G401.6 (cell line): Measurements from ENCODE around the gene PACSIN2.
A peak's percentile ranks its signal among the peaks of the same experiment; 100 is the strongest.
"Not testable (repeated sequence)": the region's sequence is repeated elsewhere in the genome, so short reads cannot be mapped to it uniquely, and the experiment has no call there.

Source experiments
- FAIRE-seq: peaks from 2 replicates; lab custom pipeline; 2012; peaks lifted over from hg19 to GRCh38; lab: Jason Lieb, UNC

The PACSIN2 gene

GRCh38 chr22:42945027-42945426 is 69.9 kb downstream of the PACSIN2 start:
- FAIRE-seq = no peak

- FAIRE-seq = no peak
Observed at GRCh38 chr22:42944409-42944808, 70.5 kb downstream of the PACSIN2 start.

- FAIRE-seq = no peak
Observed at GRCh38 chr22:42943981-42944380, 71.0 kb downstream of the PACSIN2 start.

GRCh38 chr22:42942351-42942750 is 72.6 kb downstream of the PACSIN2 start:
- no peak for FAIRE-seq

- FAIRE-seq = no peak
Observed at GRCh38 chr22:42939941-42940653, 74.9 kb downstream of the PACSIN2 start.

- FAIRE-seq = no peak
Observed at GRCh38 chr22:42939451-42939881, 75.5 kb downstream of the PACSIN2 start.

GRCh38 chr22:42938976-42939375 is 76.0 kb downstream of the PACSIN2 start:
- no peak for FAIRE-seq

- no peak for FAIRE-seq
Observed at GRCh38 chr22:42938449-42938848, 76.5 kb downstream of the PACSIN2 start.

GRCh38 chr22:42937164-42937843 is 77.6 kb downstream of the PACSIN2 start:
- no peak for FAIRE-seq

GRCh38 chr22:42936680-42937079 is 78.3 kb downstream of the PACSIN2 start:
- not testable (repeated sequence) for FAIRE-seq

GRCh38 chr22:42934338-42934737 is 80.6 kb downstream of the PACSIN2 start:
- FAIRE-seq = no peak

GRCh38 chr22:42933485-42934091 is 81.4 kb downstream of the PACSIN2 start:
- FAIRE-seq = peak; percentile 23

- FAIRE-seq = no peak
Observed at GRCh38 chr22:42932857-42933484, 82.0 kb downstream of the PACSIN2 start.

- no peak for FAIRE-seq
Observed at GRCh38 chr22:42932197-42932519, 82.8 kb downstream of the PACSIN2 start.

- FAIRE-seq = no peak
Observed at GRCh38 chr22:42931421-42932196, 83.3 kb downstream of the PACSIN2 start.

GRCh38 chr22:42930810-42931420 is 84.0 kb downstream of the PACSIN2 start:
- no peak for FAIRE-seq

GRCh38 chr22:42929838-42930155 is 85.2 kb downstream of the PACSIN2 start:
- FAIRE-seq = no peak

- FAIRE-seq = no peak
Observed at GRCh38 chr22:42928969-42929837, 85.7 kb downstream of the PACSIN2 start.

GRCh38 chr22:42927966-42928365 is 87.0 kb downstream of the PACSIN2 start:
- FAIRE-seq = no peak

- no peak for FAIRE-seq
Observed at GRCh38 chr22:42926768-42927167, 88.2 kb downstream of the PACSIN2 start.

GRCh38 chr22:42926104-42926503 is 88.8 kb downstream of the PACSIN2 start:
- no peak for FAIRE-seq
